ENCODE measurements around the gene AVP. TPM values are rescaled to one million over a fixed set of nuclear protein-coding genes. Genes with fewer than 3 reads are reported as not detected.
A peak's percentile ranks its signal among the peaks of the same experiment; 100 is the strongest.

The AVP gene
- total and polyA plus RNA-seq, 2 of the 13 experiments (the other 11 are each of a cell fraction or from before 2014, with no cell fraction given) = 0.12 TPM; not detected in 1

GRCh38 chr20:3103369-3104032, 19.0 kb upstream of the AVP start (continued):
- TF ChIP-seq KIAA2018 (CRISPR knock-in tag; IDR thresholded peaks at IDR 0.05; ENCODE audit: borderline replicate concordance) (no peak), ARHGAP35 (CRISPR knock-in tag; IDR thresholded peaks at IDR 0.05; ENCODE audit: borderline replicate concordance) (0 out of 2 replicates have a peak, but pooled peaks have one; percentile 13), TP53 (CRISPR knock-in tag; conservative IDR thresholded peaks at IDR 0.05) (no peak; the same call in 1 of the 2 replicates), SAFB2 (CRISPR knock-in tag; IDR thresholded peaks at IDR 0.05; ENCODE audit: borderline replicate concordance, low read depth) (peak; percentile 25; the same call in 1 of the 2 replicates), SMAD3 (CRISPR knock-in tag; IDR thresholded peaks at IDR 0.05) (peak; percentile 88), ZNF790 (CRISPR knock-in tag; IDR thresholded peaks at IDR 0.05; ENCODE audit: borderline replicate concordance) (0 out of 2 replicates have a peak, but pooled peaks have one; percentile 70), TARDBP (CRISPR knock-in tag; IDR thresholded peaks at IDR 0.05) (peak; percentile 95), POGK (CRISPR knock-in tag; conservative IDR thresholded peaks at IDR 0.05) (no peak; the same call in 1 of the 2 replicates), E2F5 (CRISPR knock-in tag; conservative IDR thresholded peaks at IDR 0.05) (peak; percentile 68; the same call in 1 of the 2 replicates), CBX5 (CRISPR knock-in tag; IDR thresholded peaks at IDR 0.05; ENCODE audit: borderline replicate concordance) (peak; percentile 48; the same call in 1 of the 2 replicates), ARID2 (CRISPR knock-in tag; IDR thresholded peaks at IDR 0.05; ENCODE audit: borderline replicate concordance) (peak; percentile 17; the same call in 1 of the 2 replicates), ZNF781 (CRISPR knock-in tag; IDR thresholded peaks at IDR 0.05; ENCODE audit: borderline replicate concordance, not compliant biosample characterization) (no peak), NAIF1 (CRISPR knock-in tag; IDR thresholded peaks at IDR 0.05; ENCODE audit: borderline replicate concordance) (no peak), YY1 (IDR thresholded peaks at IDR 0.05; ENCODE audit: insufficient read depth, insufficient replicate concordance, low read depth, low read length) (peak; percentile 74), RXRB (CRISPR knock-in tag; IDR thresholded peaks at IDR 0.05; ENCODE audit: borderline replicate concordance) (peak; percentile 88), CC2D1A (CRISPR knock-in tag; IDR thresholded peaks at IDR 0.05) (no peak), MAX (IDR thresholded peaks at IDR 0.05) (peak; percentile 73), TCF7 (IDR thresholded peaks at IDR 0.05; ENCODE audit: low read depth) (peak; percentile 49)

All from HepG2 (cell line).